Measurements from ENCODE around the gene RNASE11.

Gene RNASE11

DNA sequence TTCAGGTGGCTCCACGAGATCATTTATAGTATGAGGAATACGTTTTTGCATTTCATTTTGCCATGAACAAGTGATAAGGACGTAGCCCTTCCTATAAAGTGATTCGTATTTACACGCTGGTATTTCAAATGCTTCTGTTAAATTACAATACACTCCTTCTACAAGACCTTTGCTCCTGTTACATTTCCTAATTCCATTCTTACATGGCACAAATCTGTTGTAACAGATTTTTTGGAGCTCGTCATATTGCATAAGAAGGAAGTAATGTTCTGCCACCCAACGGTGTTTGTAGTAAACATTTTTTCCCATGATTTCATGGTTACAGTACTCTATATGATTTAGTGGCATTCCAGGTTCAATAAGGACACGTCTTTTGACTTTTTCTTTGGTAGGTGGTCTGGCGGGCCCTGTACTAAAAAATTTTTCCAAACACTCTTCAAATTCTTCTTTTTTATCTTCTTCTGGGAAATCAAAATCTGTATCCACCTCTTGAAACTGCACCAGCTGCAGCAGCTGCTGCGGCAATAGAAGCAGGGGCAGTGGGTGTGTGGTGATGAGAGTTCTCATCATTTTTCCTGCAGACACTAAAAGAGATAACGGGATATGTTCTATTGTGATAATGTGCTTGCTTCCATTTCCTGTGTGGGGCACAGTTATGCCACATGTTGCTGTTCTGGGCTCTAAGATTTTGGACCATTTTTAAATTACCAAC is 31.1 kb downstream of the RNASE11 start:
- Histone ChIP-seq H3K36me3 (ENCODE audit: control insufficient read depth, low read length) (no peaks in the 10 kb centered on the region), H3K79me2 (ENCODE audit: control insufficient read depth, low read length) (no peaks in the 10 kb centered on the region), H3K9me3 (ENCODE audit: control insufficient read depth, insufficient read depth, low read length) (no peaks in the 10 kb centered on the region), H3K4me1 (ENCODE audit: control insufficient read depth, low read length) (no peaks in the 10 kb centered on the region), H3K27ac (ENCODE audit: low read depth, low read length) (no peak overlapping the region), H3K9me2 (replicated peaks; ENCODE audit: control insufficient read depth, low read length) (no peaks in the 10 kb centered on the region), H3K4me3 (ENCODE audit: low read length) (no peak overlapping the region), H3K27me3 (ENCODE audit: control insufficient read depth, low read length) (no peaks in the 10 kb centered on the region), H3F3A (ENCODE audit: control insufficient read depth, insufficient read depth) (no peaks in the 10 kb centered on the region), H3K4me2 (ENCODE audit: low read length) (no peak overlapping the region), H4K20me1 (ENCODE audit: control insufficient read depth, insufficient read depth, low read depth, low read length) (no peaks in the 10 kb centered on the region)
- TF ChIP-seq EZH2phosphoT487 (IDR thresholded peaks at IDR 0.05; ENCODE audit: borderline replicate concordance, low read length): no peak
- TF ChIP-seq, protein P1, sequence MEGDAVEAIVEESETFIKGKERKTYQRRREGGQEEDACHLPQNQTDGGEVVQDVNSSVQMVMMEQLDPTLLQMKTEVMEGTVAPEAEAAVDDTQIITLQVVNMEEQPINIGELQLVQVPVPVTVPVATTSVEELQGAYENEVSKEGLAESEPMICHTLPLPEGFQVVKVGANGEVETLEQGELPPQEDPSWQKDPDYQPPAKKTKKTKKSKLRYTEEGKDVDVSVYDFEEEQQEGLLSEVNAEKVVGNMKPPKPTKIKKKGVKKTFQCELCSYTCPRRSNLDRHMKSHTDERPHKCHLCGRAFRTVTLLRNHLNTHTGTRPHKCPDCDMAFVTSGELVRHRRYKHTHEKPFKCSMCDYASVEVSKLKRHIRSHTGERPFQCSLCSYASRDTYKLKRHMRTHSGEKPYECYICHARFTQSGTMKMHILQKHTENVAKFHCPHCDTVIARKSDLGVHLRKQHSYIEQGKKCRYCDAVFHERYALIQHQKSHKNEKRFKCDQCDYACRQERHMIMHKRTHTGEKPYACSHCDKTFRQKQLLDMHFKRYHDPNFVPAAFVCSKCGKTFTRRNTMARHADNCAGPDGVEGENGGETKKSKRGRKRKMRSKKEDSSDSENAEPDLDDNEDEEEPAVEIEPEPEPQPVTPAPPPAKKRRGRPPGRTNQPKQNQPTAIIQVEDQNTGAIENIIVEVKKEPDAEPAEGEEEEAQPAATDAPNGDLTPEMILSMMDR (IDR thresholded peaks at IDR 0.05; ENCODE audit: low read depth, low read length, poor library complexity, severe bottlenecking): no peak

DNA sequence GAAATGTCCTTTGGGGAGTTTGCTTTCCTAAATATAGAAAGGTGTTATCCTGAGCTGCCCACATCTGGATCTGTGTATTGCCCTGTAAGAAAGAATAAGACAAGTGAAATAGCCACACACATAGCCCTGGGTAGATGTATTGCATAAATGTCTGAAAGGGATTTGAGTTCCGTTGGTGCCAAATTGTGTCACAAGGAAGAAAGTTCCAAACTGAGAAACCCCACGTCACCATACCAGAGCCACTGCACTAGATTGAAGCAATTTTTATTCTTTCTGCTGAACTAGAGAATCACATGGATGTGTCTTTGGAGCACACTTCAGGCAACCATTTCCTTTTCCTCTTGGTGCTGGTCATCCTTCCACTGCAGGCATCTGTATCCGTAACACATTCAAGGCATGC is 32.0 kb downstream of the RNASE11 start:
- H3K36me3 ChIP-seq (ENCODE audit: control insufficient read depth, low read length): no peaks in the 10 kb centered on the region
- H3K9me2 ChIP-seq (replicated peaks; ENCODE audit: control insufficient read depth, low read length): no peaks in the 10 kb centered on the region
- H3K4me2 ChIP-seq (ENCODE audit: low read length): no peak overlapping the region
- H3K4me3 ChIP-seq (ENCODE audit: low read length): no peak overlapping the region
- H3K27ac ChIP-seq (ENCODE audit: low read depth, low read length): no peak overlapping the region
- TF ChIP-seq, protein P1 (IDR thresholded peaks at IDR 0.05; ENCODE audit: low read depth, low read length, poor library complexity, severe bottlenecking): no peak
- TF ChIP-seq EZH2phosphoT487 (IDR thresholded peaks at IDR 0.05; ENCODE audit: borderline replicate concordance, low read length): no peak
- H3K27me3 ChIP-seq (ENCODE audit: control insufficient read depth, low read length): no peaks in the 10 kb centered on the region
- no peaks in the 10 kb centered on the region for H4K20me1 ChIP-seq (ENCODE audit: control insufficient read depth, insufficient read depth, low read depth, low read length)
- H3K4me1 ChIP-seq (ENCODE audit: control insufficient read depth, low read length): no peaks in the 10 kb centered on the region
- H3F3A ChIP-seq (ENCODE audit: control insufficient read depth, insufficient read depth): no peaks in the 10 kb centered on the region
- no peaks in the 10 kb centered on the region for H3K9me3 ChIP-seq (ENCODE audit: control insufficient read depth, insufficient read depth, low read length)
- no peaks in the 10 kb centered on the region for H3K79me2 ChIP-seq (ENCODE audit: control insufficient read depth, low read length)

DNA sequence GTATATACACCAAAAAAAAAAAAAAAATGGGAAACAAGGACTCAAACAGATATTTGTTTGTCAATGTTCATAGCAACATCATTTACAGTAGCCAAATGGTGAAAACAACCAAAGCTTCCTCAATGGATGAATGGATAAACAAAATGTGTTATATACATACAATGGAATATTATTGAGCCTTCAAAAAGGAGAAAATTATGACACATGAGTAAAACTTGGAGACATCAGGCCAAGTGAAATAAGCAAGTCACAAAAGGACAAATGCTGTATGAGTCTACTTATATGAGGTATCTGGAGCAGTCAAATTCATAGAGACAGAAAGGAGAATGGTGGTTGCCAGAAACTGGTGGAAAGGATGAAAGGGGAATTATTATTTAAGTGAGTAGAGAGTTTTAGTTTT is 34.8 kb downstream of the RNASE11 start:
- Histone ChIP-seq H3K9me2 (replicated peaks; ENCODE audit: control insufficient read depth, low read length) (no peaks in the 10 kb centered on the region), H3K79me2 (ENCODE audit: control insufficient read depth, low read length) (no peaks in the 10 kb centered on the region), H4K20me1 (ENCODE audit: control insufficient read depth, insufficient read depth, low read depth, low read length) (no peaks in the 10 kb centered on the region), H3K4me2 (ENCODE audit: low read length) (no peak overlapping the region), H3F3A (ENCODE audit: control insufficient read depth, insufficient read depth) (no peaks in the 10 kb centered on the region), H3K4me1 (ENCODE audit: control insufficient read depth, low read length) (no peaks in the 10 kb centered on the region), H3K27me3 (ENCODE audit: control insufficient read depth, low read length) (no peaks in the 10 kb centered on the region), H3K9me3 (ENCODE audit: control insufficient read depth, insufficient read depth, low read length) (no peaks in the 10 kb centered on the region), H3K4me3 (ENCODE audit: low read length) (no peak overlapping the region), H3K36me3 (ENCODE audit: control insufficient read depth, low read length) (no peaks in the 10 kb centered on the region), H3K27ac (ENCODE audit: low read depth, low read length) (no peak overlapping the region)
- TF ChIP-seq, protein P1 (IDR thresholded peaks at IDR 0.05; ENCODE audit: low read depth, low read length, poor library complexity, severe bottlenecking): no peak
- no peak for TF ChIP-seq EZH2phosphoT487 (IDR thresholded peaks at IDR 0.05; ENCODE audit: borderline replicate concordance, low read length)
